HG03442 (cell line): ENCODE data around the gene LENEP.
"Not testable (repeated sequence)": the region's sequence is repeated elsewhere in the genome, so short reads cannot be mapped to it uniquely, and the experiment has no call there.

Experiments
- ATAC-seq: cut with Tn5 transposase; IDR thresholded peaks from one replicate; pipeline ENCODE4 v1.9.1; 2021; ENCODE audit warnings: mild to moderate bottlenecking, moderate library complexity; ENCODE audit not compliant: unreplicated experiment

Gene LENEP

GRCh38 chr1:154974808-154975408, 18.5 kb upstream of the LENEP start:
- ATAC-seq = peak; percentile 32

- no peak for ATAC-seq
Observed at GRCh38 chr1:154975409-154976059, 17.9 kb upstream of the LENEP start.

- not testable (repeated sequence) for ATAC-seq
Observed at GRCh38 chr1:154977762-154978161, 15.6 kb upstream of the LENEP start.

GRCh38 chr1:154978360-154978759, 15.0 kb upstream of the LENEP start:
- no peak for ATAC-seq

DNA sequence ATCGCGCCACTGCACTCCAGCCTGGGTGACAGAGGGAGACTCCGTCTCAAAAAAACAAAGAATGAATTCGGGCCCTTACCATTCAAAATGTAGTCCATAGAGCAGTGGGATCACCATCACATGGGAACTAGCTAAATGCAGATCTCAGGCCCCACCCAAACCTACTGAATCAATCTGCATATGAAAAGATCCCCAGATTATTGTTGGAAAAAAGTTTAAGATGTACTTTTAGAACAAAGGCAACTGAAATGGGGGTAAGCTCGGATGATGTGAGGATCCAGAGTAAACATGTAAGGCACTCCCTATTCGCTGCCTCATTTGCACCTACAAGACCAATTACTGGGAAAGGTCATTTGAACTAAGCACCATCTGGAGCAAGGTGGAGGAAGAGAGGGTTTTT, 11.0 kb upstream of the LENEP start:
- no peak for ATAC-seq

- ATAC-seq = peak; percentile 98
Observed at GRCh38 chr1:154982897-154983648, 10.3 kb upstream of the LENEP start, which contains the start of gene FLAD1. Gene FLAD1, plus strand, starts transcription at chr1:154983344. Its CDS starts 351 bp downstream, at chr1:154983695.

DNA sequence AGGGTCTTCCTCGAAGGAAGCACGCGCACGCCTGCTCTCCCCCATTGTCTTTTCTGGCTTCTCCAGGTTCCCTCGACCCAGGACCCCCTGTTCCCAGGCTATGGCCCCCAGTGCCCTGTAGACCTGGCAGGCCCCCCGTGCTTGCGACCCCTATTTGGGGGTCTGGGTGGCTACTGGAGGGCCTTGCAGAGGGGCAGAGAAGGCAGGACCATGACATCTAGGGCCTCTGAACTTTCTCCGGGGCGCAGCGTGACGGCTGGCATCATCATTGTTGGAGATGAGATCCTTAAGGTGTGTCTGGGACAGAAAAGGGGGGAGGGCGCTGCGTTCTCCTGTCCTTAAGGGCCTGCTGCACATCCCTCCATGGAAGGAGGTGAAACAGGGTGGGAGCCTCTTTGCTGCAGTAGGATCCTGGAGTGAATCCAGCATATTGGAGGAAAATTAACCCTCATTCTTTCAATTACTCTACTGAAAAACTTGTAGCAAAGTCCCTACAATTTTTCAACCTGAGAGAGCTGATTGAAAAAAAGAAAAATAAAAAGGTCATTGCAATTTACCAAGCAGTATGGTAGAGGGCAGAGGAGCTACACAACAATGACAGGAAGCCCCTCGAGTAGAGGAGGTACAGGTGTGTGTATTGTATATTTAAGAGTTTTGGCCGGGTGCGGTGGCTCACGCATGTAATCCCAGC, 9.5 kb upstream of the LENEP start:
- ATAC-seq = no peak

- not testable (repeated sequence) for ATAC-seq
Observed at GRCh38 chr1:154986736-154987135, 6.7 kb upstream of the LENEP start.

DNA sequence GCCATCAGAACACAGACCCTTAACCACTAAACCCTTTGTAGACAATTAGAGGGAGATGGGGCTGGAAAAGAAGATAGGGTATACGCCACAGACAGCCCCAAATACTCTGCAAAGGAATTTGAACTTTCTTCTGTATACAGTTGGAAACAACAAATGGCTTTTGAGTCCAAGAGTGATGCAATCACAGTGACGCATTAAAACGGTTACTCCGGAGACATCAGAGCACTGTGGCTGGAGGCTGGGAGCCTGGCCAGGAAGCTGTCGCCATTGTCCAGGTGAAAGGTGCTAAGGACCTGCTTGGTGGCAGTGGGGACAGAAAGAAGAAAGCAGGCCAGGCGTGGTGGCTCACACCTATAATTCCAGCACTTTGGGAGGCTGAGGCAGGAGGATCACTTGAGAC, 6.1 kb upstream of the LENEP start:
- no peak for ATAC-seq

DNA sequence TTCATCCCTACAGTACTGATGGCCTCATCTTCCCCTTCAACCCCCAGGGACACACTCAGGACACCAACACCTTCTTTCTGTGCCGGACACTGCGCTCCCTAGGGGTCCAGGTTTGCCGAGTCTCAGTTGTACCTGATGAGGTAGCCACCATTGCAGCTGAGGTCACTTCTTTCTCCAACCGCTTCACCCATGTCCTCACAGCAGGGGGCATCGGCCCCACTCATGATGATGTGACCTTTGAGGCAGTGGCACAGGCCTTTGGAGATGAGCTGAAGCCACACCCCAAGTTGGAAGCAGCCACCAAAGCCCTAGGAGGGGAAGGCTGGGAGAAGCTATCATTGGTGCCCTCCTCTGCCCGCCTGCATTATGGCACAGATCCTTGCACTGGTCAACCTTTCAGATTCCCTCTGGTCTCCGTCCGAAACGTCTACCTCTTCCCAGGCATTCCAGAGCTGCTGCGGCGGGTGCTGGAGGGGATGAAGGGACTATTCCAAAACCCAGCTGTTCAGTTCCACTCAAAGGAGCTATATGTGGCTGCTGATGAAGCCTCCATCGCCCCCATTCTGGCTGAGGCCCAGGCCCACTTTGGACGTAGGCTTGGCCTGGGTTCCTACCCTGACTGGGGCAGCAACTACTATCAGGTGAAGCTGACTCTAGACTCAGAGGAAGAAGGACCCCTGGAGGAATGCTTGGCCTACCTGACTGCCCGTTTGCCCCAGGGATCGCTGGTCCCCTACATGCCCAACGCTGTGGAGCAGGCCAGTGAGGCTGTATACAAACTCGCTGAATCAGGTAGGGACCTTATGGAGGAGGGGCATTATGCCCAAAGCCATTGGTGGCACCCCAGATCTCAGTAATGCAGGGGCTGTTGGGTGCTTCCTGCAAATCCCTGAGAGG, 5.1 kb upstream of the LENEP start:
- no peak for ATAC-seq

DNA sequence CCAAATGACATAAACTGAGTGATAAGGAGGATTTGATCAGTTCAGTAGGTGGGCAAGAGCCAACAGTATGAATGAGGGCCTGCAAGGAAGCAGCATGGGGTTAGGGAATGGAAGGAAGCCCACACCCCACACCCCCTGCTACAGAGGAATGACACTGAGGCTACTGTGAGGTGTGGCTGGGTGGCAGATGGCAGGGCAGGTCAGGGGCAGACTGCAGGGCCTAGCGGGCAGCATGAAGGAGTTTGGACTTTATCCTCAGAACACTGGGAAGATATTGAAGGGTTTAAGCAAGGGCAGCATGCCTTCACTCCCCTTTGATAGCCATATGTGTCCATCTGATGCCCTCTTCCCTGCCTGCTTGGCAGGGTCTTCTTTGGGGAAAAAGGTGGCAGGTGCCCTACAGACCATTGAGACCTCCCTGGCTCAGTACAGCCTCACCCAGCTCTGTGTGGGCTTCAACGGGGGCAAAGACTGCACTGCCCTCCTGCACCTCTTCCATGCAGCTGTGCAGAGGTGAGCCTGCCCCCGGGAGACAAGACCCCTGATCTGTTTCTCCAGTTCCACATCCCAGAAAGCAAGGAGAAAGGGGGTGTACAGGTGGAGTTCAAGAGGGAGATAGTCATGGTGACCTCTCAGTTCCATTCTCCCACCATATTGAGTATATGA, 4.1 kb upstream of the LENEP start:
- no peak for ATAC-seq

DNA sequence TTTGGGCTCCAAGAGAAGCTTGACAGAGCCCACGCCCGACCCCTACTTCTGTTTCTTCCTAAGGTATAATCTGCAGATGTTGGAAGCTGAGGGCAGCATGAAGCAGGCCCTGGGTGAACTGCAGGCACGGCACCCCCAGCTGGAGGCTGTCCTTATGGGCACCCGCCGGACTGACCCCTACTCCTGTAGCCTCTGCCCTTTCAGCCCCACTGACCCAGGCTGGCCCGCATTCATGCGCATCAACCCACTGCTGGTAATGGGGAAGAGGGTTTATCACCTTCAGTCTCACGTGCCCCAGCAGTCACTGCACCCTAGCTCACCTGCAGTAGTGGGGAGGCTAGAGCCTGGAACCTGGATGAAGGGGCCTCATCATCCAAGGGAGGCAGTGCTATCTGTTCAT, 3.1 kb upstream of the LENEP start:
- no peak for ATAC-seq

DNA sequence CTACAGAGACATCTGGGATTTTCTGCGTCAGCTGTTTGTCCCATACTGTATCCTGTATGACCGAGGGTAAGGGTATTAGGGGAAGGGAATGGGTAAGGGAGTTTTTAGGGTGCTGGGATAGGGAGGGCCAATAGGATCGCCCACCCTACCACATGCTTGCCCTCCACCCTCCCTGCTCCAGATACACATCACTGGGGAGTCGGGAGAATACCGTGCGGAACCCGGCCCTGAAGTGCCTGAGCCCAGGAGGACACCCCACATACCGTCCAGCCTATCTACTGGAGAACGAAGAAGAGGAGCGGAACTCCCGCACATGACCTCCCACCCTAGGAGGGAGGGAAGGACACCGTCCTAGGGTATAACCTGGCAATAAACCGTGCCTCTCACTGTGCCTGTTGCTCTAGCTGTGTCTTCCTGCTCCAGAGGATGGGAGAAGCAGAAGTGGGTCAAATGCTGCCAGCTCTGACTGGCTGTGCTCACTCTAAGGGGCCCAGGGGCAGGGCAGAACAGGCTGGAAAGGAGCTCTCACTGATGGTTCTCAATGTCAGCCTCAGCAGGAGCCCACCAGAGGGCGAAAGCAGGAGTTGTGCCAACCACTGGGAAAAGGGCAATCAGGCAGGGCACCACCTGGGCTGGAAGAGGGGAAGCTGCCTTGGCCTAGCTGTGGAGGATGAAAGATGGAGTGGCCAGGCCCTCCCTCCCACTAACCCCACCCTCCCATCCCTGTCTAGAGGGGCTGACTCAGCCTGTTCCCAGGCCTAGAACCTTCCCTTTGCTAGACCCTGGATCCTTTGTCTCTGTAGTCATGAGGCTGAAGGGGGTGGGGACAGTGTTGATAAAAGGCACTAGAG, 440 bp upstream of the LENEP start:
- no peak for ATAC-seq

- no peak for ATAC-seq
Observed at GRCh38 chr1:154994269-154994587, 842 bp downstream of the LENEP start.

DNA sequence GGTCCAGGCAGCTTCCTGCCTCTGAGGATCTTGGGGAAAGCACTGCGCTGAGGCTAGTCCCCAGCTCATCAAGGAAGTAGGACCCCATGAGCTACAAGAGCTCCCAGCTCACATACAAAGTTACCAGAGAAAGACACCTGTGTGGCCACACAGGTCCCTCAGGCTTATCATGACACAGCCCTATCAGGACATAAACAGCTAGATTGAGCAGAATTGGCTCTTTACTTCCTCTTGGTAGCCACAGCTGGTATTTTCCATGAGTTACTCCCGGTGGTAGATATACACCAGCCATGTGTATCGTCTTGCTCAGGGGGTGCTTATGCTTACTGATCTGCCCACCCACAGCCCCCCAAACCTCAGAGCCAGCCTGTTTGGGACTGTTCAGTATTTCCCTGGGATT, 1.2 kb downstream of the LENEP start:
- ATAC-seq = no peak

DNA sequence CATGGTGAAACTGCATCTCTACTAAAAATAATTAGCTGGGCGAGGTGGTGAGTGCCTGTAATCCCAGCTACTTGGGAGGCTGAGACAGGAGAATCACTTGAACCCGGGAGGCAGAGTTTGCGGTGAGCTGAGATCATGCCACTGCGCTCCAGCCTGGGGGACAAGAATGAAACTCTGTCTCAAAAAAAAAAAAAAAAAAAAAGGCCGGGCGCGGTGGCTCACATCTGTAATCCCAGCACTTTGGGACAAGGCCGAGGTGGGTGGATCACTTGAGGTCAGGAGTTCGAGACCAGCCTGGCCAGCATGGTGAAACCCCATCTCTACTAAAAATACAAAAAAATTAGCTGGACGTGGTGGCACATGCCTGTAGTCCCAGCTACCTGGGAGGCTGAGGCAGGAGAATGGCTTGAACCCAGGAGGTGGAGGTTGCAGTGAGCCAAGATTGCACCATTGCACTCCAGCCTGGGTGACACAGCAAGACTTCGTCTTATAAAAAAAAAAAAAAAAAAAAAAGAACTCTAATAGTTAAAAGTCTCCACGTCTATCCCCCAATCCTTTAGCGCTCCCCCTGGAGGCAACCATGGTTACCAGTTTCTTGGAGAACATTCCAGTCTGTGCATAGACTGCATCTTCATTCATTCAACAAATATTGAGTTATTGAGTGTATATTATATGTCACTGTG, 2.1 kb downstream of the LENEP start:
- not testable (repeated sequence) for ATAC-seq

GRCh38 chr1:154996966-154997701, 3.7 kb downstream of the LENEP start:
- ATAC-seq = no peak

- no peak for ATAC-seq
Observed at GRCh38 chr1:154998201-154998780, 4.9 kb downstream of the LENEP start.
